Neural progenitor cell (in vitro differentiated cells): ENCODE measurements around the gene KRT2.

ENCODE experiments used
- CTCF ChIP-seq: fragments of 200-600 bp; sonication (generic); IDR thresholded peaks from 2 replicates; pipeline ENCODE4 v1.5.1; 2017; ENCODE audit warnings: antibody characterized with exemption, mild to moderate bottlenecking
- EZH2 ChIP-seq: fragments of 200-600 bp; sonication (generic); IDR thresholded peaks from 2 replicates; pipeline ENCODE4 v1.6.1; 2017; ENCODE audit warnings: antibody characterized with exemption, mild to moderate bottlenecking, moderate library complexity
- EZH2phosphoT487 ChIP-seq: fragments of 200-600 bp; sonication (generic); IDR thresholded peaks from 2 replicates; pipeline ENCODE4 v1.6.1; 2017; ENCODE audit warnings: antibody characterized with exemption

DNA sequence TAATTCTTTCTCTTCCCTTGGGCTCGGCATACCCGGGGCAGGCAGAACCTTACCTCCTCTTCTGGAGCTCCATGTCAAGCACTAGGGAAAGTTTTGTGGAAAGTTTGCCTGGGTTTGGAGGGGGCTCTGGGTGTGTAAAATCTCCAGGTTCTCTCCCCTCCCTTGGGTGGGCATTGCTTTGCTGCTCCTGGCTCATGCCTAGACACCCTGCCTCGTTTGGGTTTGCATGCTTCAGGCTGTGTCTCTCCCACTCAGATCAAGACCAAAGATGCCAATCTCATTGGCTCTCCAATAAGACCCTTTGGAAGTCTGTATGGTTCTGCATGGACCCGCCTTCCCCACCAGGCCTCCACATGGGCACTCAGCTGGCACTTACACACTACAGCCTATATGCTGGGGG lies 6.2 kb upstream of the KRT2 start:
- TF ChIP-seq CTCF (no peak), EZH2 (no peak), EZH2phosphoT487 (no peak)
